HUES64 (cell line): Measurements from ENCODE around the gene TMEM30B.
A peak's percentile ranks its signal among the peaks of the same experiment; 100 is the strongest.
"Not testable (repeated sequence)": the region's sequence is repeated elsewhere in the genome, so short reads cannot be mapped to it uniquely, and the experiment has no call there.

Experiments
- H3K27ac ChIP-seq: 2 replicates; pipeline ENCODE4 v1.7.0; 2013; ENCODE audit warnings: low read depth, low read length, inconsistent platforms
- H3K27me3 ChIP-seq: 2 replicates; pipeline ENCODE4 v1.6.1; 2013; ENCODE audit warnings: mild to moderate bottlenecking, low read length; ENCODE audit not compliant: insufficient read depth
- H3K36me3 ChIP-seq: 2 replicates; pipeline ENCODE4 v1.6.1; 2013; ENCODE audit warnings: mild to moderate bottlenecking, low read length; ENCODE audit not compliant: insufficient read depth
- H3K4me1 ChIP-seq: 2 replicates; pipeline ENCODE4 v1.6.1; 2013; ENCODE audit warnings: mild to moderate bottlenecking, low read length, moderate library complexity; ENCODE audit not compliant: insufficient read depth
- H3K4me3 ChIP-seq: 2 replicates; pipeline ENCODE4 v1.5.1; 2013; ENCODE audit warnings: mild to moderate bottlenecking, low read length, moderate library complexity
- H3K9ac ChIP-seq: 2 replicates; pipeline ENCODE4 v1.6.1; 2013; ENCODE audit warnings: mild to moderate bottlenecking, low read depth, low read length
- H3K9me3 ChIP-seq: 2 replicates; pipeline ENCODE4 v1.6.1; 2013; ENCODE audit warnings: low read depth, low read length; ENCODE audit not compliant: insufficient read depth
- WGBS: fragments of 150-250, 120-280 bp; methylation state at CpG from one replicate; pipeline ENCODE4 v1.1.7; 2013; ENCODE audit warnings: missing lambda C conversion rate; 5-methylcytosine and 5-hydroxymethylcytosine counted together

Gene TMEM30B

DNA sequence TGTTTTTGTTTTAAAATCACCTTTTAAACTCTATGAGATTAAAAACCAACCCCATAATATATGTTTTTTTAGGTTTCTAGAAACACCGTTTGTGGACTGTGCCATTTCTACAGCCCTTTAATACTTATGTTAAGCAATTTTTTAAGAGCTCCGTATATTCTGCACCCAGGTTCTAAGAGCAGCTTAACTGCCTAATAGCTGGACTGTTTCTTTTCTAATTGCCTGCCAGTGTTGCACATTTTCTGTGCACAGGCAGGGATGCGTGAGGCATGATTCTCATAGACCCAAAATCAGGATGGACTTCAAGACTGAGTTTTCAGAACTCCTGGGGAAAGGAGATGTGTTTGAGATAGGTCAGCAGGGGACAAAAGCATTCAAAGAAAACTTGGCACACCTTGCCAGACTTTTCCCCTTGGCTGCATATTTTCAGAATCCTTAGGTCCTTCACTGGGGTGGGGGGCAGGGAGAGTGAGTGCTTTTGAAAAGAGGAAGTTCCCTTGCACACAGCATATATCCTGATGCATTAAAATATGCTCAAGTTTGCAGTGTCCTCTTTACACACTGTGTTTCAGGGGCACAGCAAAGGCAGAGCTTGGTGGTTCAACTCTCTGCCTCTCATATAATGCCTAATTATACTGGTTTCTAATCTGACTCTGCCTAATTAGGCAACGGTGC lies 27.9 kb downstream of the TMEM30B start:
- H3K36me3 ChIP-seq, result no peaks in the 10 kb centered on the region
- H3K27ac ChIP-seq, result no peak overlapping the region
- no peak overlapping the region for H3K4me3 ChIP-seq
- 72% methylated on average over 4 of the region's 4 CpGs for WGBS
- H3K4me1 ChIP-seq, result peaks cover 17% of the 10 kb centered on the region
- peaks cover 29% of the 10 kb centered on the region for H3K27me3 ChIP-seq
- no peak overlapping the region for H3K9ac ChIP-seq
- H3K9me3 ChIP-seq, result no peaks in the 10 kb centered on the region

DNA sequence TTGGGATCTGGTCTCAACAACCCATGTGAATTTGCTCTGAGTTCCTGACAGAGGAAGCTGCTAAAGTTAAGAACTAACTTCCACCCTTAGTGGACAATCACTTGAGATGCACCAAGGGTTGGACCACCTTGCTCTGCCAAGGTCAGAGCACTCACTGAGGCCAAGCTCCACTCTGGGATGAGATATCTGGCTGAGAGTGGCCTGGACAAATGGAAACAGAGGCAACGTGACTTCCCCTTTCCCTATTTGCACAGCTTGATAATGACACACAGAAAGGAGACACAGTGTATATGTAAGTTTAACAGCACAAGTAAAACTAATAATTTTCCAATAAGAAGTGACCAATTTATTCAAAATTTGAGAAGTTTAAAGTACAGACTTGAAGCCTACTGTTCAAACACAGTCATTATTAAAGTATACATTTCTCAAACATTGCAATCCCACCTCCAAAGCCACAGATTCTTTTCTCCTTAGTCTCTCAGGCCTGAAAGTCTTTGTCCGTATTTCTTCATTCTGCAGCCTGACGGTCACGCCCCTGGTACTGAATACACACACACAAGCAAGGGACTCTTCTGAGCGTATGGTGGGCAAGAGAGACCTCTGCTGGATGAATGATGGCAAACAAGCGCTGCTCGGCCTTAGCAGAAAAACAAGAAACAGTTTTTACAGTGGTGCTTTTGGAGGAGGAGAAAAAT lies 28.6 kb downstream of the TMEM30B start:
- WGBS, result 13% methylated on average over 7 of the region's 7 CpGs
- no peak overlapping the region for H3K4me3 ChIP-seq
- H3K27ac ChIP-seq, result no peak overlapping the region
- H3K27me3 ChIP-seq, result peaks cover 29% of the 10 kb centered on the region
- no peak overlapping the region for H3K9ac ChIP-seq
- no peaks in the 10 kb centered on the region for H3K9me3 ChIP-seq
- peaks cover 17% of the 10 kb centered on the region for H3K4me1 ChIP-seq
- no peaks in the 10 kb centered on the region for H3K36me3 ChIP-seq

DNA sequence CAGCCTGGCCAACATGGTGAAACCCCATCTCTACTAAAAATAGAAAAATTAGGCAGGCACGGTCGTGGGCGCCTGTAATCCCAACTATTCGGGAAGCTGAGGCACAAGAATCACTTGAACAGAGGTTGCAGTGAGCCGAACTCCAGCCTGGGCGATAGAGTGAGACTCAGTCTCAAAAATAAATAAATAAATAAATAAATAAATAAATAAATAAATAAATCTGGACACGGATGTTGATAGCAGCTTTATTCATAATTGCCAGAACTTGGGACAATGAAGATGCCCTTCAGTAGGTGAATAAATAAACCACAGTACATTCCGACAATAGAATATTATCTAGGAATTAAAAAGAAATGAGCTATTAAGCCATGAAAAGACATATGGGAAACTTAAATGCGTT lies 31.1 kb downstream of the TMEM30B start:
- 92% methylated on average over 7 of the region's 9 CpGs for WGBS
- H3K27me3 ChIP-seq, result peaks cover 10% of the 10 kb centered on the region
- H3K27ac ChIP-seq, result no peak overlapping the region
- H3K36me3 ChIP-seq, result no peaks in the 10 kb centered on the region
- no peak overlapping the region for H3K9ac ChIP-seq
- H3K4me3 ChIP-seq, result no peak overlapping the region
- H3K4me1 ChIP-seq, result peaks cover 13% of the 10 kb centered on the region
- H3K9me3 ChIP-seq, result no peaks in the 10 kb centered on the region

DNA sequence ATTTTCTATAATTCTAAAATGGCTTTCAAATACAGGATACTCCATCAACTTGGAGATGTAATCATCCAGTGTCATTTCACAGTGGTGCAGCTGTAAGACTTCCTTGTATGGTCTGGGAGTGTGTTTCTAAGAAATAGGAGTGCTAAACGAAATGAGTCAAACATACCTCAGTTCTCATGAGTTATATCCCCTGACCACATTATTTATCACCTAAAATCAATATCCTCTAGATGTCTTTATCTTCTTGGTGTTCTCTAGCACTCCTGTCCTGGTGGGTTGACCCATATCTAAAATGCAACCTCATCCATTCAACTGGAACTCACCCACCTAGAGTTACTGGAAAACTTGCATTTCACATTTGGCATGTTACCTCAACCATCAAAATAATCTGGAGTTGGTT lies 33.2 kb downstream of the TMEM30B start:
- no peak overlapping the region for H3K27ac ChIP-seq
- H3K36me3 ChIP-seq, result no peaks in the 10 kb centered on the region
- H3K4me1 ChIP-seq, result peaks cover 17% of the 10 kb centered on the region; the same call in 1 of the 2 replicates
- H3K9me3 ChIP-seq, result no peaks in the 10 kb centered on the region
- 79% methylated on average over 1 of the region's 1 CpG for WGBS
- H3K9ac ChIP-seq, result no peak overlapping the region
- peaks cover under 1% of the 10 kb centered on the region; the same call in 1 of the 2 replicates for H3K27me3 ChIP-seq
- H3K4me3 ChIP-seq, result no peak overlapping the region

DNA sequence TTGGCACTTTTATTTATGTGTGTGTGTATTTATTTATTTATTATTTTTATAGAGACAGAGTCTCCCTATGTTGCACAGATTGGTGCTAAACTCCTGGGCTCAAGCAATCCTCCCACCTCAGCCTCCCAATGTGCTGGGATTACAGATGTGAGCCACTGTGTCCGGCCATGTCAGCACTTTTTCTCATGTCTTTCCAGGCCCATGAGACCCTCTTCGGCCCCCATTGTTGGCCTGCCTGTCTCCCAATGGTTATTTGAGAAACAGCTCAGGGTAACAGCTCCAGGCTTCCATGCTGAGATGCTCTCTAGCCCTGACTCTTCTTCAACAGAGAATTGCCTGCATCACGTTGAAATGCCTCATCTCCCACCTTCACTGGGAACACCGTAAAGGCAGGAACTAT lies 34.4 kb downstream of the TMEM30B start:
- no peak overlapping the region for H3K27ac ChIP-seq
- peaks cover 13% of the 10 kb centered on the region; the same call in 1 of the 2 replicates for H3K4me1 ChIP-seq
- no peaks in the 10 kb centered on the region for H3K27me3 ChIP-seq
- WGBS, result 94% methylated on average over 4 of the region's 4 CpGs
- no peaks in the 10 kb centered on the region for H3K36me3 ChIP-seq
- H3K9ac ChIP-seq, result no peak overlapping the region
- H3K4me3 ChIP-seq, result no peak overlapping the region
- H3K9me3 ChIP-seq, result peaks cover 2% of the 10 kb centered on the region

DNA sequence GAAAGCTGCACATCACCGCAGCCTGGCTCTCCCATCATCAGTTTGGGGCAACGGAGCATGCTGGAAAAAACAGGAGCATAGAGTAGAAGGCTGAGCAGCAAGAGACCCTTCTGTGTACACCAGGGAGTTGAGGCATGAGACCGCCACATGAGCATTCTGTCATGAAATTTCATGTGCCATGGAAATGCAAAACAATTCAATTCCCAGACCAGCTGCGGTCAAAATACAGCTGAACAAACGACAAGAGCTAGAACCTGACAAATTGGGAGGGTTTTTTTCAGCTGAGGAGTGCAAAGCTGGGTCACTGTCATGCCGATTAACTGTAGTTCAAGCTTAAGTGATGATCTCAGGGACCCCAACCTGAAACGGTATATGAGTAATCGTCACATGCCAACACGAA lies 37.1 kb downstream of the TMEM30B start:
- H3K36me3 ChIP-seq, result no peaks in the 10 kb centered on the region
- H3K9me3 ChIP-seq, result peaks cover 21% of the 10 kb centered on the region
- WGBS, result 86% methylated on average over 9 of the region's 9 CpGs
- H3K9ac ChIP-seq, result no peak overlapping the region
- no peaks in the 10 kb centered on the region for H3K27me3 ChIP-seq
- H3K4me1 ChIP-seq, result peaks cover 22% of the 10 kb centered on the region
- no peak overlapping the region for H3K4me3 ChIP-seq
- no peak overlapping the region for H3K27ac ChIP-seq

DNA sequence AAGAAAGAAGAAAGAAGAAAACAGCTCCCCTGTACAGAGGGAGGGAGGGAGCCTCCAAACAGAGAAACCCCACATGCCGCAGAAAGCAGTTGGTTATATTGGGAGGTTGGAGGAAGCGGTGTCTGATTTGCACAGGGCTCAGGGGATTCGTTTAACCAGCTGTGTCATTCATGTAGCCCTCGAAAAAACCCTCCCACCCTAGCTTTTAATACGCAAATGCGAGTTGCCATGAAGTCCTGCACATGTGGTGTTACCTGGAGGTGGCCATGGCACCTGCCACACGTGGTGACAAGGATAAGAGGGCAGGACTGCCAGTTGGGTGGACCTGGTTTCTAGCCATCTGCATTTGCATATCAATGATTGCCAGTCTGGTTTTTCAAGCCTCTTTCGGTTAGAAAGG lies 40.9 kb downstream of the TMEM30B start:
- Histone ChIP-seq H3K4me3 (no peak overlapping the region), H3K27ac (no peak overlapping the region), H3K36me3 (no peaks in the 10 kb centered on the region), H3K27me3 (no peaks in the 10 kb centered on the region), H3K9ac (no peak overlapping the region), H3K9me3 (peaks cover 21% of the 10 kb centered on the region), H3K4me1 (peaks cover 45% of the 10 kb centered on the region)
- WGBS, result 78% methylated on average over 8 of the region's 8 CpGs

DNA sequence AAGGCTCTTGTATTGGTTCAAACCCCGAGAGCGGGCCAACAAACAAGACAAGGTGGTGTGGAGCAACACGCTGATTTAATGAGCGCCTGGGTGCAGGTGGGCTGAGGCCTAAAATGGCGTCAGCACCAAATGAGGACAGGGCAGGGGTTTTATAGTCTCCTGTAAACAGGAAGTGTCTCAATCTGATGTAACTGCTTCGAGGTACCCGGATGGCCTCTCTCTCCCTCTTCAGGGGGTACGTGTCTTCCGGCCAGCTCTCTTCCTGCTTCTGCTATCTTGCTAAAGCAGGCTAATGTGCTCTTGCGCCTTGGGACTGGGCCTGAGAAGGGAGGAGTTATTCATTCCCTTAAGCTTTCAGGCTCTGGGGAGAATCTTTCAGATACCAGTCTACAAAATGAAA lies 41.9 kb downstream of the TMEM30B start:
- WGBS, result 73% methylated on average over 10 of the region's 10 CpGs
- H3K27me3 ChIP-seq, H3K4me3 ChIP-seq, H3K36me3 ChIP-seq, H3K9ac ChIP-seq: not testable (repeated sequence)
- peaks cover 36% of the 10 kb centered on the region for H3K4me1 ChIP-seq
- peak overlapping the region; percentile 83; the same call in 1 of the 2 replicates for H3K27ac ChIP-seq
- peaks cover 21% of the 10 kb centered on the region for H3K9me3 ChIP-seq

DNA sequence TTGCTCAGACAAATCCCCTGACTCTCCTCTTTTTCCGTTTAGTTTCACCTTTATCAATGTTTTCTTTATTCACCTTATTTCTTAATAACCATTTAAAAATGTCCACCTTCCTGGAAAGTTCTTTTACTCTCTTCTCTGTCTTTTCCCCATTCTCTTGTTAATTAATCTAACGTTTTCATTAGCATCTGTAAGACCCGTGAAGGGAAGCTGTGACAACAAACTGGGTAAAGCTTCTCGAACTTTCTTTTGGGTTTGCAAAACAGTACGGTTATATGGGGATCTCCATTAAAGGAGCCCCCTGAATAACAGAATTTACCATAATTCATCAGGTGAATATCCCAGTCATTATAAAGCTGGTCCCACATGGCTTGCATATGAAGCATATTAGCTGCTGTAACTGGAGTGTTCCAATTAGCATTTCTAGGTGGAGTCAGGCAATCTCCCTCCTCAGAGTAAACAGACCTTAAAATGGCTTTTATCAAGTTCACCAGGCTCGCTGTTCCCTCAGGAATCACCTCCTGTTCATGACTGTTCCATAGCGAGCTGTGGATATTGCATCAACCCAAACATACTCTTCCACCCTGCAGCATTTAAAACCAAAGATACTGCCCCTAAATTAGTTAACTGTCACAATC lies 42.4 kb downstream of the TMEM30B start:
- H3K4me3 ChIP-seq, result no peak overlapping the region
- no peak overlapping the region for H3K9ac ChIP-seq
- peaks cover 21% of the 10 kb centered on the region for H3K9me3 ChIP-seq
- H3K27me3 ChIP-seq, result no peaks in the 10 kb centered on the region
- peaks cover 34% of the 10 kb centered on the region for H3K4me1 ChIP-seq
- 31% methylated on average over 7 of the region's 7 CpGs for WGBS
- H3K36me3 ChIP-seq, result no peaks in the 10 kb centered on the region
- H3K27ac ChIP-seq, result peak overlapping the region; percentile 83; the same call in 1 of the 2 replicates

DNA sequence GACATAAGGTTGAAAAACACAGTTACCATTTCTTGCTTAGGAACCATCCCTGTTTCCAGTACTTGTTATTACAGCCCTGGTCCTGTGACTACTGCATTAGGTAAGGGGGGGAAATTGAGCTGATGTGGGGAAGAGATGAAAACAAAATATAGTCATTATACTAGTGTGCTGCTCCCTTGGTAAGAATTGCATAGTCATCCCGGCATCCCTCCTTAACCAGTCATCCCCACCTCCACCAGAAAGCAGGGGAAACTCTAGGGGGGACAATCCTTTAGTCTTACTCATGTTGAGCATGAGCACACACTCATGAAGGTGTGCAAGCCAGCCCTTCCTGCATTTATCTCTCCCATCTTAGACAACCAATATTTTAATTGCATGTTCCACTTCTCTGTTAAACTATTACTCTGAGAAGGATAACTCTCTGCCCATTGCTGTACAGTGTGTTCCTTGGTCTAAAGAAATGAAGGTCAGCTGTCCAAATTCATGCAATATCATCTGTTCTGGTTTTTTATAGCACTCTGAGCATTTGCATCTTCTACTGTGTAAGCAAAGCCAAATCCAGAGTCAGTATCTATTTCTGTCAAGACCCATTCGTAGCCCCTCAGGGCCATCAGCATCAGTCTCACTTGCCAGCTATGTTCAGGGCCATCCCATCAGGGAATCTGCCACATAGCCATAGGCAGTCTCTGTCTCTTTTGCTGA lies 46.8 kb downstream of the TMEM30B start:
- H3K4me1 ChIP-seq, result peaks cover 37% of the 10 kb centered on the region
- H3K9ac ChIP-seq, result no peak overlapping the region
- no peaks in the 10 kb centered on the region for H3K36me3 ChIP-seq
- no peaks in the 10 kb centered on the region for H3K27me3 ChIP-seq
- H3K27ac ChIP-seq, result no peak overlapping the region
- 92% methylated on average over 2 of the region's 2 CpGs for WGBS
- H3K9me3 ChIP-seq, result no peaks in the 10 kb centered on the region
- H3K4me3 ChIP-seq, result no peak overlapping the region

DNA sequence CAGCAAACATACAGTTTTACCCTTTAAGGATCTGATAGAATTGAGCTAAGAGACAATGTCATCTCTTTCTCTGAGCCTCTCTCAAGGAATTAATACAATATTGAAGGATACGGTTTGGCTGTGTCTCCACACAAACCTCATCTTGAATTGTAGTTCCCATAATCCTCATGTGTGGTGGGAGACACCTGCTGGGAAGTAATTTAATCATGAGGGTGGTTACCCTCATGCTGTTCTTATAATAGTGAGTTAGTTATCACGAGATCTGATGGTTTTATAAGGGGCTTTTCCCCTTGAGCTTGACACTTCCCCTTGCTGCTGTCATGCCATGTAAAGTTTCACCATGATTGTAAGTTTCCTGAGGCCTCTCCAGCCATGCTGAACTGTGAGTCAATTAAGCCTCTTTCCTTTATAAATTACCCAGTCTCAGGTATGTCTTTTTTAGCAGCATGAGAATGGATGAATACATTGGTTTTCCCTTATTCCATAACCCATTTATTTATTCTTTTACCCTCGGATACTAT lies 47.6 kb downstream of the TMEM30B start:
- no peak overlapping the region for H3K27ac ChIP-seq
- peaks cover 34% of the 10 kb centered on the region for H3K4me1 ChIP-seq
- no peaks in the 10 kb centered on the region for H3K27me3 ChIP-seq
- no peaks in the 10 kb centered on the region for H3K9me3 ChIP-seq
- no peak overlapping the region for H3K9ac ChIP-seq
- no peak overlapping the region for H3K4me3 ChIP-seq
- 95% methylated on average over 2 of the region's 3 CpGs for whole genome bisulfite sequencing
- H3K36me3 ChIP-seq, result no peaks in the 10 kb centered on the region
